NCI-H2107 treated with DMSO at 0.1 percent for 48 hours (cell line): ENCODE data around the gene PRPF6.

Experiments used
- DNase-seq: peaks from one replicate; lab custom pipeline; 2025; ENCODE audit not compliant: unreplicated experiment; lab: John Stamatoyannopoulos, UW

PRPF6 gene

DNA sequence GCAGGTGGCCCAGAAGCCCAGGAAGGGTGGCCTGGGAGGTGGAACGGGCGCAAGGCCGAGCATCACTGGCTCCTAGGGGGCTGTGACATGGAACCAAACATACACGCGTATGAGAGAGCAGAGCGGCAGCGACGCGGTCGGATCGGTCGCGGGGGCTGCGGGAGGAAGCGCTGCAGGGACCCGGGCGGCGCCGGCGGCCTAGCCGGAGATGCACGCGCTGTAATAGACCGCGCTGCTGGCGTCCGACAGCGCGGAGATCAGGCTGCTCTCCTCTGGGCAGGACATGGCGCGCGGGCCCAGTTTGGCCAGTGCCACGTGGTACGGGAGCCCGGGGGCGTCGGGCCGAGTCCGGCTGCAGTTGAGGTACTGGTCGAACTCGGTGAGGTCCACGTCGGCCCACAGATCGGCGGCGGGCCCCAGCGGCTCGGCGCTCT, 67.1 kb downstream of the PRPF6 start:
- DNase-seq, result no peak

DNA sequence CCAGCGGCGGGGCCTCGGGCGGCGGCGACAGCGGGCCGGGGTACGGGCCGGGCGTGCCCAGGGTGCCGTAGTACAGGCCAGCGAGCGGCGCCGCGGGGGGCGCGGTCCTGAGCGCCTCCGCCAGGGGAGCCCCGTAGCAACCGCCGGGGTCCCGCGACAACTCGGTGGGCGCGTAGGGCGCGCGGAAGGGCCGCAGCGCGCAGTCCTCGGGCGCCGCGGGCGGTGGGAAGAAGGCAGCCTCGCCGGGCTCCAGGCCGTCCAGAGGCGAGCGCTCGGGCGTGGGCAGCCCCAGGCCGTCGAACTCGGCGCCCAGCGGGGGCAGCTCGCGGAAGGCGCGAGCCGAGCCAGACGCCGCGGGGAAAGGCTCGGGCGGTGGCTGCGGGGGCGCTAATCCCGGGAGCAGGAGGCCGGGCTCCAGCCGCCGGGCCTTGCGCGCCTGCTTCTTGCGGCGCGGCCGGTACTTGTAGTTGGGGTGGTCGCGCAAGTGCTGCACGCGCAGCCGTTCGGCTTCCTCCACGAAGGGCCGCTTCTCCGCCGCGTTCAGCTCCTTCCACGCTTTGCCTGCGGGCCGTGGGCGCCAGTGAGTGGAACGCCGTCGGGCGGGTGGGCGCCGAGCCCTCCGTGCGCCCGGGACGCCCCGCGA, 67.6 kb downstream of the PRPF6 start:
- DNase-seq, result no peak

DNA sequence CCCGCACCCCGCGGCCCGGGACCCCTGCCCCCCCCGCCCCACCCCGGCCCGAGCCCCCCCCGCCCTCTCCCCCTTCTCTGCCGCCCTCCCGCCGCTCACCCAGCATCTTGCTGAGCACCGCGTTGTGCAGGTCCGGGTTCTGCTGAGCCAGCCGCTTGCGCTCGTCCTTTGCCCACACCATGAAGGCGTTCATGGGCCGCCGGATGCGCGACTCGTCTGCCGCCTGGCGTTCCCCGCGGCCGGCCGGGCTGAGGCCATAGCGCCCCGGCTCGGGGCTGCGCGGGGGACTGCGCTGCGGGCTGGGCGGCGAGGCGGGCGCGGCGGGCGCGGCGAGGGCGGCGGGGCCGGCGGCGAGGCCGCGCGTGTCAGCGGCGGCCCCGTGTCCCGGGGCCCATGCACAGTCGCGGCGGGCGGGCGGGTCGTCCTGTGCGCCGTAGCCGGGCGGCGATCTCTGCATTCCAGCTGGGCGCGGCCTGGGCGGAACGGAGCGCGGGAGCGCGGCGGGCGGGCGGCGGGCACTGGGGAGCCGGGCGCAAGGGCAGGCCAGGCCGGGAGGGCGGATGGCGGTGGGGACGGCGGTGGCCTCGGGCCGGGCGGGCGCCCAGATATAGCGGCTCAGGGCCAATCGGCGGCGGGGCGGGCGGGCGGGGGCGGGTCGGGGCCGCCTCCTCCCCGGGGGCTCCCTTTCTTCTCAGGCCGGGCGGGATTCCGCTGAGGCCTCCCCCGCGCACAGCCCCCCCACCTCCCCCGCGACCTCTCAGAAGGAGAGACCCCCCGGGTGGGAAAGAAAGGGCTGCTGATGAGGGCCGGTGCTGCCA, 68.3 kb downstream of the PRPF6 start, which contains the start of gene SOX18:
Gene SOX18, minus strand, starts transcription at position 580 of the 818 bp plus-strand sequence. Its CDS starts 123 bp downstream, at position 457.
- no peak for DNase-seq

DNA sequence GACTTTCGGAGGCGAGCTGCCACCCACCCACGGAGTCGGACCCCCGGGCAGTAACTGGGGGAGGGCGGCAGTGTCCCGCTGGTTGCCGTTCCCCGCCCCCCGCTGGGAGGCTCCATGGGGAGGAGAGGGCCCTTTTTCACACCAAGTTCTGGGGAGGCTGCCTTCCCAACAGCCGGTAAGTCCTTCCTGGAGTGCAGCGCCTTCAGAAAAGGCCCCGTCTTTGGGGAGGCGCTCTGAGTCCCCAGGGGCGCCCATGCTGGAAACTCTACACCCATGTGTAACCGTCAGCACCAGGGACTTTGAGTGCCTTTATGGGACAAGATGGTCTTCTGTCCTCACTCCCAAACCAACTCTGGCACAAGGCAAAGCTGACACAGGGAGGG, 68.9 kb downstream of the PRPF6 start:
- no peak for DNase-seq

DNA sequence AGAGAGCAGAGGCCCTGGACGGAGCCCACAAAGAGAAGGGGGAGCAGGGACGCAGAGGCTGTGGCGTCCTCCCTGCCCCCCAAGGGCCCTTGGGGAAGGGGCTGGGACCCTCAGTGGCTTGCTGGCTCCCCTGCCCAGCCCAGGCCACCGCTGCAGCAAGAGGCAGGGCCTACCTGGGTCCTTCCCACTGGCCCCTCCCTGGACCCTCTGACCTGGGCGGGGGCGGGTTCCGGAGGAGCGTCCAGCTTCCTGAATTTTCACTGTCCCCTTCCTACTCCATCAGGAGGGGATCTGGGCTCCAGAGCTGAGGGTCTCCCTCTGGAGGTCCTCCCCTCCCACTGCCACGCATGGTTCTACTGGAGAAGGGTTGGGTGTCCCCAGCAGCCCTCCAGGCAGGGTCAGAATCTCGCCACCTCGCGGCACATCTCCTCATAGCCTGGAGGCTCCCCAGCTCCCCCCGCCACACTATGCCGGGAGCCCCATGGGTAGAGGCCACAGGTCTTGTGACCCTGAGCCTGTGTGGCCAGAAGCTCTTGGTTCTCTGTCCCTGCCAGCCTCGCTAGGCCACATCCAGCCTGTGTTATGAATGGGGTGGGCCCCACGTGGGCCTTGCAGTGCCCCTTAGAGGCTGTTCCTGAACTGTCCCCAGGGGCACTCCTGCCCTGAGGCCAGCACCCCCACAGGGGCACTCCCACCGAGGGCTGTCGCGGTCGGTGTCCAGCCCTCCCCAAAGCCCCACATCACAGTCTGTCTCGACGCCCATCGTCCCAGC, 69.5 kb downstream of the PRPF6 start:
- no peak for DNase-seq

DNA sequence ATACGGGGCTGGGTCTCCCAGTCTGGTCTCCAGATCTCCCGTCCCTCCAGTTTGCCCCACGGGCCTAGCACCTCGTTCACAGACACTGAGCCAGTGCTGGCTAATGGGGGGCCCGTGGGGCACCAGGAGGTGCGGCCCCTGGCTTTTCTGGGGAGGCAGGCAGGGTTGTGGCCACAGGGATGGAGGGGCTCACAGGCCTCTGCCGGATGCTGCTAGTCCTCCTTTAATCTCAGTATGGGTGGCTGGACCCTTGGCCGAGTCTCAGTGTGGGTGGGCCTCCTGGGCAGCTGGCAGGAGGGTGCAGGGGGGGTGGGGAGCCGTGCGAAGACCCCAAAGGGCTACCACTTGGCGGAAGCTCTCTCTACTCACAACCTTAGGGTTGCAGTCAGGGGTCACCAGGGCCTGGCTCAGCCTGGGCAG, 70.1 kb downstream of the PRPF6 start:
- no peak for DNase-seq

DNA sequence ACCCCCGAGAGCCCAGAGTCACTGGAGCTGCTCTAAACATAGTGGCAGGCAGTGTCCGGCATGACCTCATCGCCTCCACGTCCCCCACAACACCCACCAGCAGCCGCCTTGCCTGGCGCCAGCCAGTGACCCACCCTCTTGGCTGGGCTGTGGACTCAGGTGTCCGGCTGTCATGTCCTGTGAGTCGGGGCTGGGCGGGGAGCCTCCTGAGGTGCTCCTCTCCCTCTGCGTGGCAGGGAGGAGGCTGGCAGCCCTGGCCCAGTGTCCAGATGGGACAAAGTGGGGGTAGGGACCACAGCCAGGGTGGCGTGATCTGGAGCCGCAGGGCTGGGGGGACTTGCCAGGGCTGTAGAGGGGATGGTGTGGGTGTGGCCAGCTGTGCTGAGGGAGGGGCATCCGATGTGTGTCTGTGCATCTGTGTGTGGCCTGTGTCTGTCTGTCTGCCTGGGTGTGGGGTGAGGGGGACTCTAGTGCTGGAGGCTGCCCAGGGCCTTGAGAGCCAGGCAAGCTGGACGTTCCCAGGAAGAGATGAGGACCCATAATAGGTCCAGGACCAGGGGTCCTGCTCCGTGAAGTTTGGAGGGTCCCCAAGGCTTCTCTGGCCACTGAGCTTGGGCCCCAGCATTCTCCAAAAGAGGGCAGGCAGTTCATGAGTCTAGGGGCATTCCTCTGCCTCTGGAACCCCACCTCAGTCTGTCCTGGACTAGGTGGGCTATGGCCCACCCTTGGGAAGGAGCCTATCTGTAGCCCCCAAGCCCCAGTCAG, 70.8 kb downstream of the PRPF6 start:
- no peak for DNase-seq

DNA sequence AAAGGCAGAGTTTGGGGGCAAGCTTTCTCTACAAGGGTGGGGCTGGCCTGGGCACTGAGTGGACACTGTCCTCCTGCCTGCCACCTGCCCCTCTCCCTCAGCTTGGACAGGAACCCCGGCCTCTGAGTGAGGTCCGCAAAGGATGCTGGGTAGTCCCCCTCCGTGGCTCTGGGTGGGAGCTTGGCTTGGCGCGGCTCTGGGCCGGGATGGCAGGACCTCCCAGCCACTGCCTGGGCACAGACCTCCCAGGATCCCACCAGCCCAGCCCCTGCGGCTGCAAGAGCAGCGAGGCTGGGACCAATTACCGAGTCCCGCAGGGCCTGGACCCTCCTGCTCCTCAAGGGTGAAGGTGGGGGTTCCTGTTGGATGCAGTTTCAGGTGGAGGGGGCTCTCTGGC, 71.4 kb downstream of the PRPF6 start:
- DNase-seq, result no peak

DNA sequence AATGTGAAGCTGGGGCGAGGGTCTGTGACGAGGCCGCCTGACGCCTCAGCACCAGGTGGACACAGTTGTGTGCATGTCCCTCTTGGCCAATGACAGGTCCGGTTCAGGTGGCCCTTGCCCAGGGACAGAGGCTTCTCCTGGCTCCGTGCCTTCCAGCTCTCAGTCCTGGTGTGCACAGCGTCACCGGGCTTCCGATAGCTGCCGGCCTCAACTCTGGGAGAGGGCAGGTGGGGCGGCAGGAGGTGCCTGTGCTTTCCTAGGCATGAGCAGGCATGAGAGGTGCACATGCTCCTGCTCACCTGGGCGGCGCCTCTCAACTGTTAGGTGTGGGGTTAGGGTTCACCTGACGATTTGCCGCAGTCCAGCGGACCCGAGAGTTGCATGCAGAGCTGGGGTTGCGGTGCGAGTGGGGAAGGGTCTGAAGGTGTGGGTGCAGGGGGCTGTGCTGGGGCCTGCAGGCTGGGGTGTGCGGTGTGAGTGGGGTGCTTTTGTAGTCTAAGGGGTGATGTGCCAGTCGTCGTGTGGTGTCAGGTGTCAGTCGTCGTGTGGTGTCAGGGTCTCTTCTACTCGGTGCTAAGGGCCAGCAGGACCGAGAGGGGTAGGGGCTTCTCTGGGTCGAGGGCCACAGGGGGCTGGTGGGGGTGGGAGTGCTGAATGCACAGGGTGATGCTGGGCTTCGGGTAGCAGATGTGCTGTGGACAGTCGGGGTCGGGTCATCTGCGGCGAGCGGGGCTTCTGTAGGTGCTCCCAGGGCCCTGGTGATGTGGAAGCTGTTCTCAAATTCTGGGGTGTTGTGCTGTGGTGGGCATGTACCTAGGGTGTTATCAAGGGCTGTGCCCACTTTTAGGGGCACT, 72.3 kb downstream of the PRPF6 start:
- DNase-seq, result no peak

DNA sequence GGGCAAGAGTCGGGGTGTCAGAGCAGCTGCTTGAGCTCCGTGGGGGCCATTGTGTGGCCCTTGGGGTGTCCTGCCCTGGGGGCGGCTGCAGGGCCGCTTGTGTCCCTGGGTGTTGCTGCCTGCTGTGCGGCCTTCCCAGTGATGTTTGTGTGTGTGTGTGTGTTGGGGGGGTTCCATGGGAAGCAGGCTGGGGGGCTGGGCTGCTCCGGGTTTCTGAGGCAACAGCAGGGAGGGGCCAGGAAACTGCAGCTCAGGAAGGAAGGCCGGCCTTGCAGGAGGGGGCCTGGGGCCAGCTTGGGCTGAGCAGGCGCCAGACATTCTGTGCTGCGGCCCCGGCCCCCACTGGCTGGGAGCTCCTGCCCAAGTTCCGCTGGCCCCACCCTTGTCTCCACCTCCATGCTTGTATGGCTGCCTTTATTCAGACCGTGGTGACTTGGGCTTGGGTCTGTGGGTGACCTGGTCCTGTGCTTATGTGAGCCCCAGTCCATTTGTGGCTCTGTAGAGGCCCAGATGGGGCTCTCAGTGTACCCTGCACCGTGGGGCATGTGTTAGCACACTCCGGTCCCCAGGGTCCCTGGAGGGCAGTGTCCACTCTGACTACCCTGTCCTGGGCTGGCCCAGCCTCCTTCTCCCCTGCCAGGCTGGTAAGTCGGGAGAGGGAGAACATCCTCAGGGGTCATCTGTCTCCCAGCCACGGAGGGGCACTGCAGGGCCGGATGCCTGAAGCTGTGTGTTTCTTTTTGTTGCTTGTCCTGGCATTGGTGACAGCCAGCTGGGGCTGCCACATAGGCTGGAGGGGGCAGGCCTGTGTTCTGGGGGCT, 73.1 kb downstream of the PRPF6 start:
- no peak for DNase-seq

DNA sequence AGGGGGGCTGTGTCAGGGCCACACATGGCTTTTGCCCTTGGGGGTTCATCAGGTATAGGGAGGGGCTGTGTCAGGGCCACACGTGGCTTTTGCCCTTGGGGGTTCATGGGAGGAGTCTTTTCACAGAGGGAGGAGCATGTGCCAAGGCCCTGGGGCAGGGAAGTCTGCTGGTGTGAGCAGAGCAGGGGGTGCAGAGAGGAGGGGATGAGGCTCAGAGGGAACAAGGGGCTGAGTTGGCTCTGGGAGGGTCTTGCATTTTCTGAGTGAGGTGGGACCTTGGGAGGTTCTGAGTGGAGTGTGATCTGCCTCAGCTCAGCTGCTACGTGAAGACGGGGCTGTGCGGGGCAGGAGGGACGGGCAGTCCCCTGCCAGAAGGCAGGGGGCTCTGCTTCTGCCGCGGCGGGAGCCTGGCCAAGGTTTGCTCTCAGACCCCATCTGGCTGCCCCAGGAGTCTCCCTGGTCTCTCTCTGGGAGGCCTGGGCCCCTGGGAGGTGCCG, 74.5 kb downstream of the PRPF6 start:
- DNase-seq, result no peak

DNA sequence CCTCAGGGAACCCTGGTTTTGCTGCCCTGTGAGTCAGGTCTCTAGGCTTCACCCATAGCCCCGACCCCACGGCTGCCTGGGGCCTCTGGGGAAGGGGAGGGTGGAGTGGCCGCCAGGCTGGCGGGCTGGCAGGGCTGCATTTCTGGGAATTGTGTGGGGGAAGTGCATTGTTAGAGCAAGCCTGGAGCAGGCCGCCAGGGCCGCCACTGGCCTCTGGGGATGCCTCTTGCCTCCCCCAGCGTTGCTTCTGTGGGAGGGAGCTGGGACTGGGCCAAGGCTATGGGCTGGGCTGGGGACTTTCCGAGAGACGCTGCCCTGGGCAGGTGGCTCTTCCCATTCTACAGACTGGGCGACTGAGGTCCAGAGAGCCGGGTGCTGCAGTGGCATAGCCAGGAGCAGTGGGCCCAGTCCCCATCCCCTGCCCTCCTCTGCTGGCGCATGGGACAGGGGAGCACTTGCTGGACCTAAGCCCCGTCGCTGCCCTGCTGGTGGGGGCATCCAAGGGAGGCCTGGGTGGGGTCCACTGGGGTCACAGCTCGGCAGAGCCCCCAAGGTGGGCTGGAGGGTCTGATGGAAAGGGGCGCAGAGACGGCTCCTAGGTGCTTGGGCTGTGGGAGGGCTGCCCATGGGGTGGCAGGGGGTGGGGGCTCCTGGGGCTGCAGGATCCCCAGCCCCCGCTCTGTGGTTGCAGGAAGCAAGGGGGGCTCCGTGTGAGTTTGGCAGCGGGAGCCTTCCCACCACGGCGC, 75.1 kb downstream of the PRPF6 start:
- no peak for DNase-seq

DNA sequence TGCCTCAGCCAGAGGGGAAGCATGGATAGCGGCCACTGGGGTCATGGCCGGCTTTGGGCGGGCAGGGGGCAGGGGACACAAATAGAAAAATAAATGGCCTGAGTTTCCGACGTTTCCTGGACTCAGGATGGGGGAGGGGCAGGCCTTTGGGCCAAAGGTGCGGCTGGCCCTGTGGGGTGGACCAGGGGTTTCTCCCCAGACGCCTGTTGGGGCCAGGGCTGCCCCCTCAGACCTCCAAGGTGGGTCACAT, 75.6 kb downstream of the PRPF6 start:
- no peak for DNase-seq

DNA sequence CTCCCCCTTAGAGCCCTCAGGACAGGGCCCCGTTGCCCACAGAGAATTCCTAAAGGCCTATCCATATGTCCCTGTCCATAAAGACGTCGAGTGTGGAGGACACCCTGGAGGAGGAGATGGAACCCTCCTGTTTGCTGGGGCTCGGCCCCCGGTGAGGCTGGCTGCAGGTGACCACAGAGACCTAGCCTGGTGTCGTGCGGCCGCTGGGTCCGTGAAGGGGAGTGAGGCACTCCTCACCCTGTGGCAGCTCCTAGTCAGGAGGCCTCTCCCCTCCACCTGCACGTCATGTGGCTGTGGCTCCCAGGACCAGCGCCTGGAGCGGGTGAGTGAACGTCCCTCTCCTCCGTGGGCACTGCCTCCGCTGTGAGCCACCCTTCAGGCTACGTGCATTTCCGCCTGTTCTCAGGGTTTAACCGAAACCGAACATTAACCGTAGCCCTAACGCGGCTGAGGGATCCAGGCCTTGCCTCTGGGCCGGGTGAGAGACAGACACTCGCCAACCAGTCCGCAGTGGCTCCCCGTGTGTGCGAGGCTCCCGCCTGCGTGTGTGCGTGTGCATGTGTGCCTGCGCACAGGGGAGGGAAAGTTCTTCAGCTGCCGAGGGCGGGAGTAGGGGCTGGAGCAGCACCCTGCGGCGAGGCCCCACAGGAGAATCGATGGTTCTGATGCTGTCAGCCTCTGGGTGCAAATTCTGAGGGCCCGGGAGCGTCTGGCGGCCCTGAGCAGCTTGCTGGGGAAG, 76.1 kb downstream of the PRPF6 start:
- no peak for DNase-seq

DNA sequence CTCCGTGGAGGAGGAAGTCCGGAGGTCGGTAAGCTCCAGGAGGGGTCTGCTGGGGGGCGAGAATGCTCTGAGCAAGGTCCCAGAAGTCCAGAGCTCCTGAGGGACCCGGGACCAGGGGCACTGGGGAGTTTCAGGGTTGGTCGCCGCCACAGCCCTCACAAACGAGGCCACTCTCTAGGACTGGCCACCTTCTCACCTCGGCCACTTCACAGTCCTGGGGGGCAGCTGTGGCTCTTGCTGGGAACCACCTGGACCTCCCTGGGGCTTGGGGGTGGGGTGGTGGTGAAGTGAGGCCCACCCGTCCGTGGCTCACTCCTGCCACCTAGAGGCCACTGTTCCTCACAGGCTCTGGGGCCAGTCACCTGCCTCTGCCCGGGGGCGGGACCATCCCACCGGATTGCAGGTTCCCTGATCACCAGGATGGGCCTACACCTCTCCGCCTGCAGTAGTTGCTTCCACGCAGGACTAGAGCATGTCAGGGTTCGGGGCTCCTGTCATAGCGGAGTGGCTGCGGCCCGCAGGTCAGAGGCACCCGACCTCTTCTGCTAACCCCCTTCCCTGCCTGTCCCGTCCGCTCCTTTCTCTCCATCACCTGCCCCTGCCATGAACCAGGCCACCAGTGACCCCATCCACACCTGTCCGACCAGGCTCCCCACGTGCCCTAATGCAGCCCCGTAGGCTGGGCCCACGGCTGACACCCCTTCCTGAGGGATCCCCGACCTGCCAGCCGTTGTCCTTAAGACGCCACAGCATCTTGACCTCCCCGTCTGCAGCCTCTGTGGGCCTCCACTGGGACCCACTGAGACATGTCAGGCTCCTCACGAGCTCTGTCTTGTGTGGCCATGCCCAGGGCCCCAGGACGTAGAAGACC, 76.9 kb downstream of the PRPF6 start:
- DNase-seq, result peak; percentile 57

DNA sequence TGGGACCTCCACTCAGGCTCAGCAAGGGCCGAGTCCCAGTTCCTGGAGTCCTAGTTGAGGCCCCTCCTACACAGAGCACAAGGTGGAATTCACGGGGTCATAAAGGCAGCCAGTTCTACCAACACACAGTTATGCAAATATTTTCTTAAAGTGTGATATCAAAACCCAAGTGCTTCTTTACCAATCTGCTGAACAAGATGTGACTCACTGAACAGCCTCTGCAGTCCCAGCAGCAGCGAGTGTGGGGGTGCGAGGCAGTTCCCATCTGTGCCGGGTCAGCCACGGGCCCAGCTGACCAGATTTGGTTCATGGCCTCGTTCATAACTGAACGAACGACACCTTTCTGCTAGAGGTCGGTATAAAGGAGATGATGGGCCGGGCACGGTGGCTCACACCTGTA, 77.6 kb downstream of the PRPF6 start:
- DNase-seq, result no peak

DNA sequence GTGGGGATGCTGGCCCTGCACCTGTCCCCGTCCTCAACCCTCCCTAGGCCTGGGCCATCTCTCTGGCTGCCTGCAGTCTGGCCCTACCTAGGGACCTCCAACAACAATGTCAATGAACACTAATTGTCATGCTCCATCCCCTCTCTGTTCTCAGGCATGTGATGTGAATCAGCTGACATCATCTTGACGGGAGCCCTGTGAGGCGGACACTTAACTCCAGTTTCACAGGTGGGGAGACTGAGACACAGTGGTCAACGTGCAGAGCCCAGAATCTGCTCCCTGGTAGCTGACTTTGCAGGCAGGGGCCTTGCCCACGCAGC, 81.3 kb downstream of the PRPF6 start:
- no peak for DNase-seq
